ENCODE measurements around the gene LPAR1.

GRCh38 chr9:110835404-110835803, 202.9 kb downstream of the LPAR1 start:
- TF ChIP-seq, protein P1, sequence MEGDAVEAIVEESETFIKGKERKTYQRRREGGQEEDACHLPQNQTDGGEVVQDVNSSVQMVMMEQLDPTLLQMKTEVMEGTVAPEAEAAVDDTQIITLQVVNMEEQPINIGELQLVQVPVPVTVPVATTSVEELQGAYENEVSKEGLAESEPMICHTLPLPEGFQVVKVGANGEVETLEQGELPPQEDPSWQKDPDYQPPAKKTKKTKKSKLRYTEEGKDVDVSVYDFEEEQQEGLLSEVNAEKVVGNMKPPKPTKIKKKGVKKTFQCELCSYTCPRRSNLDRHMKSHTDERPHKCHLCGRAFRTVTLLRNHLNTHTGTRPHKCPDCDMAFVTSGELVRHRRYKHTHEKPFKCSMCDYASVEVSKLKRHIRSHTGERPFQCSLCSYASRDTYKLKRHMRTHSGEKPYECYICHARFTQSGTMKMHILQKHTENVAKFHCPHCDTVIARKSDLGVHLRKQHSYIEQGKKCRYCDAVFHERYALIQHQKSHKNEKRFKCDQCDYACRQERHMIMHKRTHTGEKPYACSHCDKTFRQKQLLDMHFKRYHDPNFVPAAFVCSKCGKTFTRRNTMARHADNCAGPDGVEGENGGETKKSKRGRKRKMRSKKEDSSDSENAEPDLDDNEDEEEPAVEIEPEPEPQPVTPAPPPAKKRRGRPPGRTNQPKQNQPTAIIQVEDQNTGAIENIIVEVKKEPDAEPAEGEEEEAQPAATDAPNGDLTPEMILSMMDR (conservative IDR thresholded peaks at IDR 0.05 in 1 of 2, IDR thresholded peaks at IDR 0.05 in 1 of 2; ENCODE audit: extremely low read depth in 1 of 2, insufficient read depth in 1 of 2, low read depth in 1 of 2, low read length in 2 of 2), result no peak
- TF ChIP-seq EZH2 (IDR thresholded peaks at IDR 0.05; ENCODE audit: borderline replicate concordance, low read length), result no peak

All from mammary epithelial cell (primary cell).